ENCODE data around the gene MEDAG. TPM values are rescaled to one million over a fixed set of nuclear protein-coding genes. Genes with fewer than 3 reads are reported as not detected.

MEDAG gene
- polyA plus RNA-seq, 1 of the 3 experiments (the other 2 are of a cell fraction): not detected

GRCh38 chr13:30943881-30944280 lies 37.8 kb downstream of the MEDAG start (continued):
- no peak for TF ChIP-seq IRF3 (IDR thresholded peaks at IDR 0.05; ENCODE audit: low read depth, low read length)
- TF ChIP-seq JUND (IDR thresholded peaks at IDR 0.05): no peak
- no peak for TF ChIP-seq EP300 (IDR thresholded peaks at IDR 0.05; ENCODE audit: borderline replicate concordance in 1 of 2, low read depth in 1 of 2, low read length in 1 of 2)
- no peak for TF ChIP-seq NRF1 (IDR thresholded peaks at IDR 0.05; ENCODE audit: low read depth, low read length)
- no peak for TF ChIP-seq RAD21 (IDR thresholded peaks at IDR 0.05; ENCODE audit: low read length)
- TF ChIP-seq TAF1 (IDR thresholded peaks at IDR 0.05; ENCODE audit: borderline replicate concordance, low read depth, low read length): no peak
- TF ChIP-seq RXRA (IDR thresholded peaks at IDR 0.05; ENCODE audit: borderline replicate concordance, low read depth): no peak
- TF ChIP-seq POLR2AphosphoS5 (IDR thresholded peaks at IDR 0.05; ENCODE audit: low read depth, low read length): no peak
- no peak for TF ChIP-seq ZBTB33 (IDR thresholded peaks at IDR 0.05; ENCODE audit: borderline replicate concordance, low read depth)
- TF ChIP-seq TCF12 (IDR thresholded peaks at IDR 0.05): no peak

GRCh38 chr13:30957258-30957943 lies 51.3 kb downstream of the MEDAG start:
- no peaks in the 10 kb centered on the region; the same call in 1 of the 2 replicates for H3K27me3 ChIP-seq (ENCODE audit: insufficient read depth)
- ChIA-PET CTCF (no interaction called here), POLR2A (no interaction called here)
- H3K4me2 ChIP-seq: no peak overlapping the region
- no peaks in the 10 kb centered on the region for H3K4me1 ChIP-seq (ENCODE audit: control insufficient read depth in 1 of 2, insufficient read depth in 2 of 2, low read depth in 1 of 2, low read length in 1 of 2)
- no peak overlapping the region for H2AFZ ChIP-seq (ENCODE audit: low read depth)
- TF ChIP-seq PBX3 (IDR thresholded peaks at IDR 0.05) (no peak), TCF12 (IDR thresholded peaks at IDR 0.05) (no peak), TAF1 (IDR thresholded peaks at IDR 0.05; ENCODE audit: borderline replicate concordance, low read depth, low read length) (no peak), RFX5 (IDR thresholded peaks at IDR 0.05; ENCODE audit: low read length) (no peak), GATA2 (CRISPR knock-in tag; IDR thresholded peaks at IDR 0.05) (no peak), EZH2phosphoT487 (IDR thresholded peaks at IDR 0.05; ENCODE audit: borderline replicate concordance, low read depth) (no peak), MAX (IDR thresholded peaks at IDR 0.05; ENCODE audit: low read depth) (no peak), SIN3A (IDR thresholded peaks at IDR 0.05; ENCODE audit: borderline replicate concordance, low read depth, low read length) (no peak)
- no peaks in the 10 kb centered on the region for H3F3A ChIP-seq (replicated peaks; ENCODE audit: insufficient read depth)
- no peaks in the 10 kb centered on the region for H3K36me3 ChIP-seq (replicated peaks in 1 of 2; ENCODE audit: control insufficient read depth in 1 of 2, insufficient read depth in 2 of 2, low read length in 1 of 2)
- no peak for DNase-seq
- H3K4me3 ChIP-seq (ENCODE audit: low read depth in 2 of 2, low read length in 1 of 2): no peak overlapping the region
- H3K9ac ChIP-seq: no peak overlapping the region
- H3K27ac ChIP-seq (ENCODE audit: low read depth in 2 of 2, low read length in 1 of 2): no peak overlapping the region
- WGBS (ENCODE audit: low lambda C conversion rate): 57% methylated on average over 5 of the region's 5 CpGs
- H3K79me2 ChIP-seq (ENCODE audit: insufficient read depth): no peaks in the 10 kb centered on the region
- 0 out of 2 replicates have a peak, but pooled peaks cover 3% of the 10 kb centered on the region for H3K9me2 ChIP-seq
- 0 out of 2 replicates have a peak, but pooled peaks cover 10% of the 10 kb centered on the region for H3K9me3 ChIP-seq
- no peaks in the 10 kb centered on the region for H4K20me1 ChIP-seq (ENCODE audit: insufficient read depth)
